H1 (cell line): Measurements from ENCODE around the gene SERPINA12. TPM values are rescaled to one million over a fixed set of nuclear protein-coding genes. Genes with fewer than 3 reads are reported as not detected.

Source experiments
- CTCF ChIA-PET: fragments of 300-600 bp; sonication (Branson Sonifier 250); formaldehyde crosslinking; loops from one replicate; lab custom pipeline; 2021; ENCODE audit not compliant: partially characterized antibody; lab: Charles Lee
- POLR2A ChIA-PET: fragments of 300-600 bp; sonication (Branson Sonifier 250); formaldehyde crosslinking; loops from one replicate; lab custom pipeline; 2021; ENCODE audit warnings: inconsistent platforms; ENCODE audit not compliant: partially characterized antibody; lab: Charles Lee
- DNase-seq, 2 experiments: peaks; one replicate each; pipeline versions ENCODE4 v3.0.0 to v3.0.0-alpha.2; 2010 to 2022; ENCODE audit warnings: low spot score in 2 of 2, low read depth in 1 of 2, mixed read lengths in 1 of 2
- FAIRE-seq: peaks from 2 replicates; lab custom pipeline; 2011; peaks lifted over from hg19 to GRCh38; lab: Jason Lieb, UNC
- H2AFZ ChIP-seq: 2 replicates; pipeline ENCODE4 v1.8.1; 2012; ENCODE audit warnings: low read length, inconsistent platforms
- H2AK5ac ChIP-seq: 2 replicates; pipeline ENCODE4 v1.6.1; 2013; ENCODE audit warnings: low read depth, low read length
- H2BK120ac ChIP-seq: replicated peaks from 2 replicates; pipeline ENCODE3; 2013; ENCODE audit warnings: low read depth, low read length, inconsistent platforms
- H2BK12ac ChIP-seq: 2 replicates; pipeline ENCODE4 v1.6.1; 2013; ENCODE audit warnings: low read depth, low read length
- H2BK15ac ChIP-seq: 2 replicates; pipeline ENCODE4 v1.6.1; 2013; ENCODE audit warnings: low read length
- H2BK20ac ChIP-seq: 2 replicates; pipeline ENCODE4 v1.6.1; 2013; ENCODE audit warnings: low read length
- H2BK5ac ChIP-seq: 2 replicates; pipeline ENCODE4 v1.6.1; 2013; ENCODE audit warnings: low read depth, low read length
- H3K14ac ChIP-seq: 2 replicates; pipeline ENCODE4 v1.6.1; 2013; ENCODE audit warnings: inconsistent platforms; ENCODE audit not compliant: insufficient read length
- H3K18ac ChIP-seq: 2 replicates; pipeline ENCODE4 v1.6.1; 2013; ENCODE audit warnings: low read length; ENCODE audit errors: extremely low read depth
- H3K23ac ChIP-seq: 2 replicates; pipeline ENCODE4 v1.6.1; 2013; ENCODE audit warnings: inconsistent platforms; ENCODE audit not compliant: insufficient read length
- H3K23me2 ChIP-seq: 2 replicates; pipeline ENCODE4 v1.6.1; 2013; ENCODE audit warnings: low read depth, low read length
- H3K27ac ChIP-seq: 2 replicates; pipeline ENCODE4 v1.6.1; 2011; ENCODE audit warnings: low read depth, low read length, inconsistent platforms
- H3K27me3 ChIP-seq, 4 experiments: replicated peaks in 1 of 4; 1 replicate in 1 of 4; 2 replicates in 3 of 4; pipeline versions ENCODE4 v1.6.1 to v1.8.1; 2011 to 2013; ENCODE audit warnings: low read length in 3 of 4, mild to moderate bottlenecking in 3 of 4, inconsistent platforms in 2 of 4, mixed read lengths in 2 of 4, moderate library complexity in 1 of 4; ENCODE audit not compliant: control insufficient read depth in 3 of 4, insufficient read depth in 3 of 4; ENCODE audit errors: extremely low read depth in 1 of 4
- H3K36me3 ChIP-seq, 4 experiments: 2 replicates each; pipeline versions ENCODE4 v1.6.1 to v1.8.1; 2011 to 2013; ENCODE audit warnings: mild to moderate bottlenecking in 4 of 4, low read length in 3 of 4, moderate library complexity in 2 of 4, control low read depth in 1 of 4, inconsistent platforms in 1 of 4; ENCODE audit not compliant: insufficient read depth in 4 of 4, control insufficient read depth in 2 of 4
- H3K4ac ChIP-seq: replicated peaks from 2 replicates; pipeline ENCODE3; 2013; ENCODE audit warnings: low read length, low read depth, mixed read lengths, inconsistent platforms; ENCODE audit not compliant: insufficient read length
- H3K4me1 ChIP-seq, 4 experiments: replicated peaks in 1 of 4; 1 replicate in 1 of 4; 2 replicates in 3 of 4; pipeline versions ENCODE4 v1.6.1 to v1.8.1; 2011 to 2013; ENCODE audit warnings: low read length in 3 of 4, inconsistent platforms in 2 of 4, mixed read lengths in 1 of 4; ENCODE audit not compliant: insufficient read depth in 4 of 4, control insufficient read depth in 3 of 4
- H3K4me2 ChIP-seq, 2 experiments: 2 replicates each; pipeline versions ENCODE4 v1.6.1 to v1.8.1; 2011 to 2013; ENCODE audit warnings: low read depth in 2 of 2, low read length in 2 of 2, control low read depth in 1 of 2, inconsistent platforms in 1 of 2, mild to moderate bottlenecking in 1 of 2; ENCODE audit not compliant: insufficient read depth in 1 of 2
- H3K4me3 ChIP-seq, 4 experiments: fragments of 200-600, 300-600 bp in 1 of 4; sonication (generic), shearing (Covaris generic), sonication (Bioruptor Twin) in 1 of 4; 2 replicates each; pipeline versions ENCODE4 v1.5.1 to v1.8.1; 2011 to 2016; ENCODE audit warnings: low read length in 4 of 4, low read depth in 3 of 4, control low read depth in 2 of 4, inconsistent platforms in 2 of 4, mild to moderate bottlenecking in 2 of 4, mixed read lengths in 1 of 4, moderate library complexity in 1 of 4; ENCODE audit not compliant: insufficient read depth in 2 of 4; ENCODE audit errors: extremely low read depth in 1 of 4
- H3K56ac ChIP-seq: replicated peaks from 2 replicates; pipeline ENCODE3; 2013; ENCODE audit warnings: low read depth, mild to moderate bottlenecking, mixed read lengths, low read length, inconsistent platforms; ENCODE audit not compliant: insufficient read length
- H3K79me1 ChIP-seq: 2 replicates; pipeline ENCODE4 v1.6.1; 2013; ENCODE audit warnings: low read depth, low read length, control low read depth
- H3K79me2 ChIP-seq, 2 experiments: 2 replicates each; pipeline versions ENCODE4 v1.6.1 to v1.8.1; 2012 to 2013; ENCODE audit warnings: low read length in 2 of 2, mild to moderate bottlenecking in 2 of 2, inconsistent platforms in 1 of 2; ENCODE audit not compliant: insufficient read depth in 2 of 2, control insufficient read depth in 1 of 2
- H3K9ac ChIP-seq, 4 experiments: replicated peaks in 1 of 4; 1 replicate in 1 of 4; 2 replicates in 3 of 4; pipeline versions ENCODE4 v1.6.1 to v1.8.1; 2011 to 2013; ENCODE audit warnings: low read depth in 3 of 4, low read length in 3 of 4, control low read depth in 2 of 4, mild to moderate bottlenecking in 2 of 4, moderate library complexity in 2 of 4, inconsistent platforms in 1 of 4; ENCODE audit errors: extremely low read depth in 1 of 4
- H3K9me3 ChIP-seq, 2 experiments: 2 replicates each; pipeline versions ENCODE4 v1.6.1 to v1.8.1; 2012 to 2013; ENCODE audit warnings: mild to moderate bottlenecking in 2 of 2, moderate library complexity in 2 of 2, control low read depth in 1 of 2, inconsistent platforms in 1 of 2, low read depth in 1 of 2, low read length in 1 of 2, mixed read lengths in 1 of 2; ENCODE audit not compliant: insufficient read depth in 2 of 2
- H4K20me1 ChIP-seq, 2 experiments: replicated peaks in 1 of 2; 2 replicates each; pipeline versions ENCODE3 to v1.8.1; 2011 to 2013; ENCODE audit warnings: inconsistent platforms in 2 of 2, low read length in 2 of 2, mild to moderate bottlenecking in 1 of 2; ENCODE audit not compliant: insufficient read depth in 2 of 2, control insufficient read depth in 1 of 2
- H4K5ac ChIP-seq: 2 replicates; pipeline ENCODE4 v1.6.1; 2013; ENCODE audit warnings: low read length, low read depth, mixed read lengths, inconsistent platforms; ENCODE audit not compliant: insufficient read length
- H4K8ac ChIP-seq: 2 replicates; pipeline ENCODE4 v1.8.0; 2013; ENCODE audit warnings: mild to moderate bottlenecking, moderate library complexity, low read length, inconsistent platforms; ENCODE audit not compliant: insufficient read depth; ENCODE audit errors: extremely low read depth
- H4K91ac ChIP-seq: replicated peaks from 2 replicates; pipeline ENCODE3; 2013; ENCODE audit warnings: low read length, mixed read lengths, inconsistent platforms; ENCODE audit not compliant: insufficient read length
- ASH2L ChIP-seq: fragments of 200-600, 300-600 bp; sonication (generic); IDR thresholded peaks from one replicate; pipeline ENCODE4 v1.7.1; 2017; ENCODE audit warnings: low read length
- ATF3 ChIP-seq: IDR thresholded peaks from 2 replicates; pipeline ENCODE4 v1.6.1; 2011; ENCODE audit warnings: low read depth, mild to moderate bottlenecking, low read length; ENCODE audit not compliant: insufficient read depth
- BACH1 ChIP-seq: IDR thresholded peaks from 2 replicates; pipeline ENCODE4 v1.6.1; 2012; ENCODE audit warnings: low read length, improper control_type of control experiment
- FOSL1 ChIP-seq: IDR thresholded peaks from 2 replicates; pipeline ENCODE4 v1.6.1; 2011; ENCODE audit warnings: mild to moderate bottlenecking, low read depth, low read length, moderate library complexity; ENCODE audit not compliant: insufficient read depth
- JUN ChIP-seq: IDR thresholded peaks from 2 replicates; pipeline ENCODE4 v1.6.1; 2011; ENCODE audit warnings: low read depth, mild to moderate bottlenecking, improper control_type of control experiment, low read length
- MAX ChIP-seq: IDR thresholded peaks from 2 replicates; pipeline ENCODE4 v1.6.1; 2012; ENCODE audit warnings: inconsistent platforms
- RBBP5 ChIP-seq: IDR thresholded peaks from 2 replicates; pipeline ENCODE4 v1.7.1; 2012; ENCODE audit warnings: low read depth, mild to moderate bottlenecking, inconsistent platforms, low read length, moderate library complexity, borderline replicate concordance
- TAF7 ChIP-seq: optimal IDR thresholded peaks from 2 replicates; pipeline ENCODE3; 2011; ENCODE audit warnings: low read depth, mild to moderate bottlenecking, inconsistent platforms, low read length, moderate library complexity, borderline replicate concordance
- WGBS, 2 experiments: shearing (Covaris generic) in 1 of 2; methylation state at CpG; one replicate each; pipeline versions ENCODE4 v1.1.6 to v1.1.7; 2013 to 2015; ENCODE audit warnings: low lambda C conversion rate in 2 of 2, mixed read lengths in 2 of 2, inconsistent platforms in 1 of 2, low coverage in 1 of 2, missing lambda C conversion rate in 1 of 2; ENCODE audit not compliant: insufficient replicate concordance in 2 of 2, insufficient coverage in 1 of 2, insufficient read length in 1 of 2; ENCODE audit errors: extremely low coverage in 1 of 2, missing lambda C conversion rate in 1 of 2; 5-methylcytosine and 5-hydroxymethylcytosine counted together
- long read RNA-seq, 2 experiments: library from RNA in 1 of 2; library from capped mRNA in 1 of 2; stranded (forward); transcript quantifications; one replicate each; pipeline ENCODE4 v2.0.0, GENCODE V29; 2021; ENCODE audit warnings: inconsistent platforms in 1 of 2
- polyA minus RNA-seq, 3 experiments: library from RNA; depleted of rRNA, polyadenylated mRNA; stranded (reverse); fragments of >200 nt; gene quantifications; 1 replicate in 2 of 3; 2 replicates in 1 of 3; pipeline ENCODE4 v1.2.3, GENCODE V29; 2011
- polyA plus RNA-seq, 7 experiments: library from polyadenylated mRNA; depleted of rRNA in 3 of 7; stranded (reverse) in 5 of 7; unstranded in 2 of 7; fragments of >200 nt in 5 of 7; fragments of 200-250 nt in 2 of 7; gene quantifications; 1 replicate in 5 of 7; 2 replicates in 1 of 7; 4 replicates in 1 of 7; pipeline versions ENCODE4 v1.2.1 to v1.2.3, GENCODE V29; 2011 to 2013; ENCODE audit warnings: missing spikeins in 2 of 7, mixed read lengths in 2 of 7
- total RNA-seq: library from RNA; stranded (reverse); fragmentation: NEBNext Ultra II Directional; extraction: Animal tissue kit (Norgen Biotek cat#: 25700); gene quantifications from 2 replicates; pipeline ENCODE4 v1.2.1, GENCODE V29; 2021

The SERPINA12 gene, protein sequence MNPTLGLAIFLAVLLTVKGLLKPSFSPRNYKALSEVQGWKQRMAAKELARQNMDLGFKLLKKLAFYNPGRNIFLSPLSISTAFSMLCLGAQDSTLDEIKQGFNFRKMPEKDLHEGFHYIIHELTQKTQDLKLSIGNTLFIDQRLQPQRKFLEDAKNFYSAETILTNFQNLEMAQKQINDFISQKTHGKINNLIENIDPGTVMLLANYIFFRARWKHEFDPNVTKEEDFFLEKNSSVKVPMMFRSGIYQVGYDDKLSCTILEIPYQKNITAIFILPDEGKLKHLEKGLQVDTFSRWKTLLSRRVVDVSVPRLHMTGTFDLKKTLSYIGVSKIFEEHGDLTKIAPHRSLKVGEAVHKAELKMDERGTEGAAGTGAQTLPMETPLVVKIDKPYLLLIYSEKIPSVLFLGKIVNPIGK
- total RNA-seq (not detected in 2 replicates), polyA plus RNA-seq (2011; rRNA removed) (not detected in 2 replicates), polyA minus RNA-seq (2011; rRNA and poly(A)+ RNA removed) (not detected in 2 replicates)
- polyA plus RNA-seq (2011; cell fraction: cytosol; rRNA removed) = not detected
- polyA plus RNA-seq (2011; cell fraction: nucleus; rRNA removed) = not detected
- not detected in 4 replicates for polyA plus RNA-seq (2012, experiment 1 of 2)
- polyA plus RNA-seq (2012, experiment 2 of 2) = not detected
- polyA plus RNA-seq (2013, experiment 1 of 2) = not detected
- not detected for polyA plus RNA-seq (2013, experiment 2 of 2)
- not detected for polyA minus RNA-seq (2011; cell fraction: cytosol; rRNA and poly(A)+ RNA removed)
- not detected for polyA minus RNA-seq (2011; cell fraction: nucleus; rRNA and poly(A)+ RNA removed)
- long read RNA-seq, experiment 1 = 0 reads
- long read RNA-seq, experiment 2 = 0 reads

GRCh38 chr14:94509356-94509755, at the start of gene SERPINA12:
TSS of gene SERPINA12 (minus strand) at chr14:94509469. CDS start at chr14:94498397, 11,072 bp downstream.
- Histone ChIP-seq H3K9ac (no peak within 1 kb of the TSS; a peak in 1 of 7 replicates), H3K18ac (no peak within 1 kb of the TSS), H2BK120ac (no peak within 1 kb of the TSS), H4K20me1 (no peaks in the 10 kb centered on the region), H3K4ac (no peak within 1 kb of the TSS), H3K4me2 (no peak within 1 kb of the TSS), H4K5ac (no peak within 1 kb of the TSS), H2BK12ac (no peak within 1 kb of the TSS), H3K27ac (no peak within 1 kb of the TSS), H3K14ac (no peak within 1 kb of the TSS), H4K8ac (no peak within 1 kb of the TSS), H3K4me3 (no peak within 1 kb of the TSS), H3K36me3 (no peaks in the 10 kb centered on the region; a peak in 1 of 8 replicates), H3K79me1 (no peaks in the 10 kb centered on the region; the same call in 1 of the 2 replicates), H3K27me3 (no peaks in the 10 kb centered on the region), H2BK20ac (no peak within 1 kb of the TSS), H3K56ac (no peak within 1 kb of the TSS), H3K4me1 (no peaks in the 10 kb centered on the region), H3K79me2 (no peaks in the 10 kb centered on the region), H3K9me3 (no peaks in the 10 kb centered on the region), H3K23me2 (no peaks in the 10 kb centered on the region), H2AK5ac (no peak within 1 kb of the TSS), H4K91ac (no peak within 1 kb of the TSS), H2AFZ (no peak within 1 kb of the TSS), H2BK5ac (no peak within 1 kb of the TSS), H3K23ac (no peak within 1 kb of the TSS), H2BK15ac (no peak within 1 kb of the TSS)
- no peak for TF ChIP-seq TAF7
- no peak for TF ChIP-seq ATF3
- TF ChIP-seq MAX = no peak
- no peak for TF ChIP-seq RBBP5
- TF ChIP-seq BACH1 = no peak
- no peak for TF ChIP-seq ASH2L
- no peak for TF ChIP-seq JUN
- TF ChIP-seq FOSL1 = no peak
- ChIA-PET POLR2A (no interaction called here), CTCF (interaction anchor here (1.7 kb wide), 1 partner anchor 75 kb away, joined by 5 read pairs; no protein-coding TSS in a partner anchor)
- no peak for FAIRE-seq
- 85% methylated on average over 3 of the region's 3 CpGs; no CpG with 5 or more reads in 1 of the 2 experiments for WGBS, 2 experiments
- no peak for DNase-seq
